Hematopoietic multipotent progenitor cell treated with erythropoietin and hydrocortisone succinate and interleukin-3 and kit ligand, for 4 days (in vitro differentiated cells): ENCODE results near the gene PRICKLE1.

ENCODE experiments used
- DNase-seq: peaks from one replicate; pipeline ENCODE4 v3.0.0-alpha.2; 2015

Gene PRICKLE1

GRCh38 chr12:42587601-42588523 is 1.7 kb downstream of the PRICKLE1 start:
- DNase-seq = no peak

DNA sequence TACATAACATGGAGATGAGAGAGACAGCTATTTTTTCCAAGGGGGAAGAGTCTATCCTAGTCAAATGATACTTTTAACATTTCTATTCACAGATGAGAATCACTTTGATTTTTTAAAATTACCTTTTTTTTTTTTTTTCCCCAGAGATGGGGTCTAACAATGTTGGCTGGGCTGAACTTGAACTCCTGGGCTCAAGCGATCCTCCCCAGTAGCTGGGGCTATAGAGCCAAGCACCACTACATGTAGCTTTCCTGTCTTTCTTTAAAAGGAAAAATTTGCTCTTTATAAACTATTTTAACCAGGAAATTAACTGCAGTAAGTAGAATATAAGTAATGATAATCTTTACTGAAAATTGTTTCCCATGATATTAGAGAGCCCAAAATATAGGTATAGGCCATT is 3.3 kb downstream of the PRICKLE1 start:
- DNase-seq = no peak

DNA sequence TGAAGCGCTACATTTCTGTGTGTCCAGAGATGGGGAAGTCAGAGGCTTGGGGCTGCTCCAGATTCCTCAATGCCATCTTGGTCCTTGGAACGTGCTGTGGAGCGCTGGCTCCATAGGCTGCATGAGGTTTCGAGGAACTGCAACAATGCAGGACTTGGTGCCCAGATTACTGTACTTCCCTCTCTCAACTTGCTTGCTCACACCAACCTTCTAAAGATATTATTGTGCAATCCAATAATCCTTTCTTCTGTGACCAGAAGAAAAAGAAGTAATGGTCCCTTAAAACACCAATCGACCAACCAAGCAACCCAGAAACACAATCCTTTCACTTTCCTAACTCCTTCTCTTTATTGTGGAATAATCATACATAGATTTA is 3.7 kb downstream of the PRICKLE1 start:
- DNase-seq = peak; percentile 22

DNA sequence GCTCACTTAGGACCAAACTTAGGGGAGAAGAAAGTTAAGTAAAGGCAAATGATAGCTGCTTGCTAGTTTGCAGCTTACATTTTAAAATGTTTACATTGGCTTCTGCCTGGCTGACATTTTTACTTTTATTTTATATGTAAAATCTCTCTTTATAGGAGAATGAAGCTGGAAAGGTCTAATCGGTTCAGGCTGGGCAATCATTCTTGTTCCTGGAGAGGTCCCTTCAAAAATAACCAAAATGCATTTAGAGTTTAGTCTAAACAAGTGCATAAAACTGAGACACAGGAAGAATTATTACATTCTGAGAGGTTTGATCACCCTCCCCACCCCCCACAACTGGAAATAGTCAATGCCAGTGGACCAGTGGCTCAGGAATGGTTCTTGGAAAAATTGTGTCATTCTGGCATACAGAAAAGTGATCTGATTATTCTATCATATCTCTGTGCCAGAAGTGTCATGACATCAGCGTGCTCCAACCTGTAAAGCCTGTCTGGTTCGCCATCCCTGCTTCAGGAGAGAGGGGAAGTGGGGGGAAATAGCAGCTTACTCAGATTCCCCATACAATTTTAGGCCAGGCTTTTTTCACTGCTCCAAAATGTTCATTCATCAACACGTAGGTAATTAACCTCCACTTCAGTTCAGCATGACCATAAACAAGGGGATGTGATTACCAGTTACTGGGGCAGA is 4.2 kb downstream of the PRICKLE1 start:
- DNase-seq = no peak

GRCh38 chr12:42584651-42585111 is 4.9 kb downstream of the PRICKLE1 start:
- no peak for DNase-seq

GRCh38 chr12:42583016-42583415 is 6.5 kb downstream of the PRICKLE1 start:
- DNase-seq = no peak

- DNase-seq = no peak
These were observed 7.0 kb downstream of the PRICKLE1 start for GRCh38 chr12:42582498-42582897.

DNA sequence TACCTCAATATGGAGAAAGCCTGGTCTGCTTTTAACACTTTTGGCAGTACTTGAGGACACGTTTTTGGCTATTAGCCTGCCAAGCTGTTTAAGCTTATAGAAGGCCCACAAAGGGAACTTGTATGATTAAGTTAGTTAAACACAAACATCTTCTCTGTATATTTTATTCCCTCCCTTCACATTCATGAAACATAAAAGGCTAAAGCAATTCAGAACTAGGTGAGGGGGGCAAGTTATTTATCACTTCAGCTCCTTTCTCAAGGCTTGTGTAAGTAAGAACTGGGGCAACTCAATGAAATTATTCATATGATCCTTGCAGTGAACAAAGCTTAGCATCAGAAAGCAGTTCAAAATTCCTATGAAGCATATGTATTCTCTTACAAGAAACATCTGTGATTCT is 7.5 kb downstream of the PRICKLE1 start:
- no peak for DNase-seq

DNA sequence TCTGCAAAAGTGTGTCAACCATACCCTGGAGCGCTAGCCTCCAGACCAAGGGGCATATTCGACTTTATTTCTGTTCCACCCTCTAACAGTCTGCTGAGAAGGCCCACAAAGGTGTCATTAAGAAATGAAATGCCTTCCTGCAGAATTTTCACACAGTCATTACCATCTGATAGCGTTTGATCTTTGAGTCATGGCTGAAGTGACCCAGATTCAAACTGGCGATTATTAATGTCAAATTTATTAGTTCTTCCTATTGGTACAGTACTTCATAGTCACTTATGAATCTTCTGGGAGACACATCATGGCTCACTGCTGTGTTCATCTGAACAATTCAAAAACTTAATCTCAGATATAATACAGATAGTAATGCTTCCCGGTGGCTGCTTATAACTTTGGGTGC is 13.2 kb downstream of the PRICKLE1 start:
- DNase-seq = no peak

DNA sequence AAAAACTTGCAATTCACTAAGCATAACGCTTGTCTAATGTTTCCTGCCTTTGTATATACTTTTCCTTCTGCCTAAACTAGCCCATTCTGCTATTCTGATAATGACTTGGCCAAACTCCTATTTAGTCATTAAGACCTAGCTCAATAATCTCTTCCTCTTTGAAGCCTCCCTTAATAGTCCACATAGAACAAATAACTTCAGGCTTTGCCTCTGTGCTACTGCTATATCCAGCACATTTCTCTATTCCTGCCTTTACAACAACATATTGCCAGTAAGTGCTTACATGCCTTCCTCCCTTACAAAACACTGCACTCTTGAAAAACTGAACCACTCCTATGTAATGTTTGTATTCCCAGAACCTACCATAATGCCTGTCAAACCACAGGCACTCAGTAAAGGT is 13.8 kb downstream of the PRICKLE1 start:
- no peak for DNase-seq

GRCh38 chr12:42574851-42575266 is 14.7 kb downstream of the PRICKLE1 start:
- no peak for DNase-seq

DNA sequence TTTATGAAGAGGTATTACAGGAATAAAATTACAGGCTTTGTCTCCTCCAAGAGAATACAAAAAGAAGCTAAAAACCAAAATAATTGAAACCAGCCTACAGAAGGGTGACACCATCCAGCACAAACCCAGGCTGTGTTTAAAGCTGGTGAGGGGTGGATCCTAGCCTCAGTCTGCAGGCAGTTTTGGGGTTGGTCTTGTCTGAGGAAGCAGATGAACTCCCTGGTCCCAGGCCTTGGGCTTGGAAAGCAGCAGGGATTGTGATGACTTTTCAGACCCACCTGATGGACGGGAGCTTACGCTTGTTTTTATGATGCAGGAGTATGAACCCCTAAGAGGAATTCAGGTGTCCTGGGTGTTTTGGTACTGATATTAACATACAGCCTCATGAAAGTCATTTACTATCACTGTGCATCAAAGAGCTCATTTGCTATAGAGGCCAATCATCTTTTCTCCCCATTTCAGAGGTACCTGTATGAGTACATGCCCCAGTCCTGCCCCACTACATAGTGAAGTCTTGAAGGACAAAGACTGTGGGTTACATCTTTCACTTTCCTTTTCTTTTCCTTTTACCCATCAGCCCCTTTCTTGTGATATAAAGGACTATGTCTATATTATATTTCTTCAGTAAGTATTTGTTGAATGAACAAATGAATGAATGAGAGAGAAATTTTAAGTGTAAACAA is 18.1 kb downstream of the PRICKLE1 start:
- DNase-seq = no peak

DNA sequence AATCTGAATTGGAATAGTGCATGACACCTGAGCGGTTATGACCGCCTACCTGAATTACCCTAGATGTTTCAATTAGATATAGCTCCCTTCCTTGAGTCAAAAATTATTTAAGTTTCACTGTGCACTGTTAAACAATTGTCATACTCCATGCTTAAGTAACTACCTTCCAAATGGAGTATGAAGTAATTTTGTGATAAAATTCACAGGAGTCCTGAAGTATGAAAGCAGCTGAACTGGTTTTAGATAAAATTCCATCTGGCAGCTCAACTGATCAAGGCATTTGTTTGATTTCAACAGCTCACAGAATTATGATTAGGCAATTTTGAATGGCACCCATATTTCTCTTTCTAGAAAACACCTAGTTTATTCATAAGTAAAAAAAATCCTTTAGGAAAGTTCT is 19.5 kb downstream of the PRICKLE1 start:
- no peak for DNase-seq

- peak; percentile 80 for DNase-seq
These were observed 20.3 kb downstream of the PRICKLE1 start for GRCh38 chr12:42568952-42569915.

- DNase-seq = no peak
These were observed 23.9 kb downstream of the PRICKLE1 start for GRCh38 chr12:42565633-42566032.

GRCh38 chr12:42564996-42565395 is 24.6 kb downstream of the PRICKLE1 start:
- no peak for DNase-seq

DNA sequence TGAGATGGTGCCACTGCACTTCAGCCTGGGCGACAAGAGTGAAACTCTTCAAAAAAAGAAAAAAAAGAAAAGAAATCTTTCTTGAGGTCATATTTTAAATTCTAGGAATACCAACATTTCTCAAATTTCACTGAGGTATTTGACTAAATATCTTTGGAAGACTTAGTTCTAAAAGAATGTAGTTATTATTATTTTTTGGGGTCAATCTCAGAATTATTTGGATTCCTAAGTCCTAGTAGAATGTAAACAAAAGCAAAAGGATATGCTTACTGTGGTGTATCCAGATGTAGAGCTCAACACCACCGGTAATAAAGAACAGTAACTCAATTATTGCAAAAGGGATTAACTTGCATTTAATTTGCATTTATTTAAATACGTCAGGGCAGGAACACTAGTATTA is 25.0 kb downstream of the PRICKLE1 start:
- no peak for DNase-seq

DNA sequence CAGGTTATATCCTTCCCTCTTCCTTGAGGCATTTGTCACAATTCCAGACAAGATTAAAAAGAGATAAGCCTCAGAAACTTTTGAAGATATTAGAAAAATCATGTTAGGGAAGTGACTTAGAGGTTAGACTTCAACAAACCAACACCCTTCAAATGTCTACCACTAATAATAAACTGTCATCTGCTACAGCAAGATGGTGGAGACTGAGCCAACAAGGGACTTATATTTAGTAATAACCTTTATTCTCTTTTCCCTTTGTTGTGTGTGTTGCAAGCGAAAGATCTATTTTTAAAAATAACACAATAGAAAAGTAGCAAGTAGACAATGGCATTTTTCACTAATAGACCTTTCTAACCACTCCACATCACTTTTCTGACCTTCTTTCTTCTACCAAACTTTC is 28.6 kb downstream of the PRICKLE1 start:
- no peak for DNase-seq

- no peak for DNase-seq
These were observed 31.9 kb downstream of the PRICKLE1 start for GRCh38 chr12:42557586-42558172.

GRCh38 chr12:42556917-42557316 is 32.6 kb downstream of the PRICKLE1 start:
- no peak for DNase-seq

- DNase-seq = no peak
These were observed 36.7 kb downstream of the PRICKLE1 start for GRCh38 chr12:42552822-42553221.

DNA sequence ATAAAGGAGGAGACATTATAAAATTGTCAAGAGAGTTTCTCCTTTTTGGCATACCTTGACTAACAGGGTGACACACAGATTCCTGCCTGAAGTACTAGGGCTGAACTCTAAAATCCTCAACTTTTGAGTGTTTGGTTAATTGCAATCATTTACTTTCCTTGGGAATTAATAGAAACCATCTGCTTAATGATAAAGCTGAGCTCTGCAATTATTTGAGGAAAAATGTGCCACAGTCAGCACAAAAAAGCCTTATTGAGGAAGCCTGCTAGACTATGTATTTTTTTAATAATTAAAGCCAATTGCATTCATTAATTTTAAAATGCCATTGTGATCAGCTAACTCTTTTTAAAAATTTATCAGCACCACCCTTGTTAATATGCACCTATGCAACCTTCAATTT is 38.7 kb downstream of the PRICKLE1 start:
- DNase-seq = no peak
